Neural progenitor cell (in vitro differentiated cells): ENCODE results near the gene TNRC6C. TPM values are rescaled to one million over a fixed set of nuclear protein-coding genes. Genes with fewer than 3 reads are reported as not detected.
A peak's percentile ranks its signal among the peaks of the same experiment; 100 is the strongest.

ENCODE experiments used
- DNase-seq: peaks from one replicate; pipeline ENCODE4 v3.0.0-alpha.2; 2016; ENCODE audit warnings: low spot score
- H2AFZ ChIP-seq: fragments of 200-600 bp; sonication (generic); replicated peaks from 2 replicates; pipeline ENCODE4 v1.6.1; 2016; ENCODE audit warnings: antibody characterized with exemption
- H3F3A ChIP-seq: fragments of 200-600 bp; sonication (generic); 2 replicates; pipeline ENCODE4 v1.6.1; 2016; ENCODE audit warnings: antibody characterized with exemption, low read depth
- H3K27ac ChIP-seq: fragments of 200-600 bp; sonication (generic); 2 replicates; pipeline ENCODE4 v1.5.1; 2016; ENCODE audit warnings: mild to moderate bottlenecking
- H3K27me3 ChIP-seq: fragments of 200-600 bp; sonication (generic); 2 replicates; pipeline ENCODE4 v1.6.1; 2016; ENCODE audit warnings: mild to moderate bottlenecking, moderate library complexity
- H3K36me3 ChIP-seq: fragments of 200-600 bp; sonication (generic); 2 replicates; pipeline ENCODE4 v1.5.1; 2016
- H3K4me1 ChIP-seq: fragments of 200-600 bp; sonication (generic); 2 replicates; pipeline ENCODE4 v1.6.1; 2016; ENCODE audit warnings: mixed run types
- H3K4me2 ChIP-seq: fragments of 200-600 bp; sonication (generic); 2 replicates; pipeline ENCODE4 v1.6.1; 2016
- H3K4me3 ChIP-seq: fragments of 200-600 bp; sonication (generic); 2 replicates; pipeline ENCODE4 v1.5.1; 2016
- H3K79me2 ChIP-seq: fragments of 200-600 bp; sonication (generic); 2 replicates; pipeline ENCODE4 v1.6.1; 2016; ENCODE audit warnings: low read depth
- H3K9ac ChIP-seq: fragments of 200-600 bp; sonication (generic); 2 replicates; pipeline ENCODE4 v1.6.1; 2016
- H3K9me3 ChIP-seq: fragments of 200-600 bp; sonication (generic); 2 replicates; pipeline ENCODE4 v1.5.1; 2016; ENCODE audit warnings: low read depth
- H4K20me1 ChIP-seq: fragments of 200-600 bp; sonication (generic); 2 replicates; pipeline ENCODE4 v1.6.1; 2016; ENCODE audit warnings: low read depth
- H3K27ac Mint-ChIP-seq: 3 replicates; pipeline ENCODE4 v1.8.0; 2021; ENCODE audit warnings: mixed read lengths
- H3K27me3 Mint-ChIP-seq: 2 replicates; pipeline ENCODE4 v1.8.0; 2022; ENCODE audit warnings: low read depth, mild to moderate bottlenecking, inconsistent platforms, moderate library complexity, mixed read lengths; ENCODE audit not compliant: insufficient read depth
- H3K36me3 Mint-ChIP-seq: 3 replicates; pipeline ENCODE4 v1.8.0; 2021; ENCODE audit warnings: mixed read lengths
- H3K4me1 Mint-ChIP-seq: 3 replicates; pipeline ENCODE4 v1.8.0; 2021; ENCODE audit warnings: mixed read lengths
- H3K4me3 Mint-ChIP-seq: 3 replicates; pipeline ENCODE4 v1.8.0; 2021; ENCODE audit warnings: mild to moderate bottlenecking, moderate library complexity, mixed read lengths
- H3K9me3 Mint-ChIP-seq: 3 replicates; pipeline ENCODE4 v1.8.0; 2020; ENCODE audit warnings: mixed read lengths
- CTCF ChIP-seq: fragments of 200-600 bp; sonication (generic); IDR thresholded peaks from 2 replicates; pipeline ENCODE4 v1.5.1; 2017; ENCODE audit warnings: antibody characterized with exemption, mild to moderate bottlenecking
- EZH2 ChIP-seq: fragments of 200-600 bp; sonication (generic); IDR thresholded peaks from 2 replicates; pipeline ENCODE4 v1.6.1; 2017; ENCODE audit warnings: antibody characterized with exemption, mild to moderate bottlenecking, moderate library complexity
- EZH2phosphoT487 ChIP-seq: fragments of 200-600 bp; sonication (generic); IDR thresholded peaks from 2 replicates; pipeline ENCODE4 v1.6.1; 2017; ENCODE audit warnings: antibody characterized with exemption
- total RNA-seq: library from RNA; depleted of rRNA; stranded (reverse); fragments of >200 nt; gene quantifications from 2 replicates; pipeline ENCODE4 v1.2.3, GENCODE V29; 2015; ENCODE audit warnings: low replicate concordance

TNRC6C gene
- total RNA-seq, 1 donor from 2014 or later = 14.9 TPM

- no peak overlapping the region for H3K27ac Mint-ChIP-seq
- H3K27me3 Mint-ChIP-seq = no peaks in the 10 kb centered on the region
- Histone ChIP-seq H3K27ac (no peak overlapping the region), H3K9me3 (no peaks in the 10 kb centered on the region), H3K79me2 (no peaks in the 10 kb centered on the region), H2AFZ (no peak overlapping the region), H3K4me2 (no peak overlapping the region), H3K4me1 (peaks cover 18% of the 10 kb centered on the region), H3K27me3 (peaks cover 8% of the 10 kb centered on the region), H4K20me1 (peaks cover 5% of the 10 kb centered on the region), H3K36me3 (no peaks in the 10 kb centered on the region), H3K9ac (no peak overlapping the region), H3F3A (no peaks in the 10 kb centered on the region), H3K4me3 (no peak overlapping the region)
- peaks cover 3% of the 10 kb centered on the region for H3K36me3 Mint-ChIP-seq
- peaks cover 4% of the 10 kb centered on the region for H3K4me1 Mint-ChIP-seq
- DNase-seq = no peak
- no peak for TF ChIP-seq CTCF
- TF ChIP-seq EZH2phosphoT487 = no peak
- no peak for TF ChIP-seq EZH2
- H3K9me3 Mint-ChIP-seq = no peaks in the 10 kb centered on the region
- H3K4me3 Mint-ChIP-seq = no peak overlapping the region
Observed at GRCh38 chr17:78122931-78123249, 164.4 kb downstream of the TNRC6C start.

DNA sequence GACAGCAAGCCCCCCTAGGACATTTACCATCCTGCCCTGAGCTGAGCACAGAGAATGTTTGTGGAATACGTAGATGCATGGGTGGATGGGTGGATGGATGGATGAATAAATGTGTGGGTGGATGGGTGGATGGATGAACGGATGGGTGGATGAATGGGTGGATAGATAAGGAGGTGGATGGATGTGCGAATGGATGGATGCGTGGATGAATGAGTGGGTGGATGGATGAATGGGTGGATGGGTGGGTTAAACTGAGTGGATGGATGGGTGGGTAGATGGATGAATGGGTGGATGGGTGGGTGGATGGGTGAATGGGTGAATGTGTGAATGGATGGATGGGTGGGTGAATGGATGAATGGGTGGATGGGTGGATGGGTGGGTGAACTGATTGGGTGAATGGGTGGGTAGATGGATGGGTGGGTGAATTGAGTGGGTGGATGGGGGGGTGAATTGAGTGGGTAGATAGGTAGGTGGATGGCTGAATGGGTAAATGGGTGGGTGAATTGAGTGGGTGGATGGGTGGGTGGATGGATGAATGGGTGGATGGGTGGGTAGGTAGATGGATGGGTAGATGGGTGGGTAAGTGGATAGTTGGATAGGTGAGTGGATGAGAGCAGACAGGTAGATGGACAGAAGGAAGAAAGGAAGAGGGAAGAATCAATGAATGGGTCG, 164.9 kb downstream of the TNRC6C start:
- no peaks in the 10 kb centered on the region for H3K27me3 Mint-ChIP-seq
- H3K4me1 ChIP-seq = peaks cover 19% of the 10 kb centered on the region
- no peak overlapping the region for H3K4me3 ChIP-seq
- TF ChIP-seq EZH2phosphoT487 (no peak), EZH2 (no peak), CTCF (no peak)
- H3K4me3 Mint-ChIP-seq = no peak overlapping the region
- H4K20me1 ChIP-seq = peaks cover 5% of the 10 kb centered on the region
- H3K4me1 Mint-ChIP-seq = peaks cover 4% of the 10 kb centered on the region
- no peak overlapping the region for H3K4me2 ChIP-seq
- no peak overlapping the region for H2AFZ ChIP-seq
- no peaks in the 10 kb centered on the region for H3K9me3 ChIP-seq
- H3K9ac ChIP-seq = no peak overlapping the region
- H3K79me2 ChIP-seq = no peaks in the 10 kb centered on the region
- H3K36me3 ChIP-seq = no peaks in the 10 kb centered on the region
- no peaks in the 10 kb centered on the region for H3K9me3 Mint-ChIP-seq
- no peak overlapping the region for H3K27ac ChIP-seq
- no peaks in the 10 kb centered on the region for H3F3A ChIP-seq
- peak overlapping the region; percentile 11 for H3K27ac Mint-ChIP-seq
- DNase-seq = no peak
- H3K27me3 ChIP-seq = peaks cover 13% of the 10 kb centered on the region
- peaks cover 3% of the 10 kb centered on the region for H3K36me3 Mint-ChIP-seq

DNA sequence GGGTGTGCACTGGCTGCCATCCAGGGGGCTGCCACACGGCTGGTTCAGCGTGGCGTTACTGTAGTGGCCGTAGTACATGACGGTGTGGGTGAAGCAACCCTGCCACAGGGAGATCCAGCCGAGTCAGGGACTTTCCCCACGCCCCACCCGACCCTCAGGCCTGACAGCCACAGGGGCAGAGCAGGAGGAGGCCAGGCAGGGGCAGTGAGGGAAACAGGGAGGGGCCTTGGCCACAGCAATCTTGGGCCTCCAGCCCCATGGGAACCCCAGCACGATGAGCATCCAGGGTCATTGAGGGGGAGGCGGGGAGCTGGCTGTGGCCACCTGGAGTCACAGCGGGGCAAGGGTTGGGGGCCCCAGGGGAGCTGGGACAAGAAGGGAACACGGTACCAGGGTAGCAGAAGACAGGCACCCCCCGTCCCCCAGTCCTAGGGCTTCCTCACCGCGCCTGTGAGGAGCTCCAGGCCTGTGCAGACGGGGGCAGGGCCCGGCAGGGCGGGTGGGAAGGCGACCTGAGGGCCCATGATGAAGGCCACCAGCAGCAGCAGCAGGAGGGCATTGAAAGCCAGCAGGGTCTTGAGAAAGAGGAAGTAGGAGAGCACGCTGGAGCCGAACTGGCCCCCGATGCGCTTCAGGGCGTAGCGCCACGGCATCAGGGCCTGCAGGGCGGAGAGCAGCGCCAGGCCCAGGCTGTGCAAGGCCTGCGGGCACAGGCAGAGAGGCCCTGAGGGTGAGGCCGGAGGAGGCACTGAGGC, 165.8 kb downstream of the TNRC6C start:
- H3K4me2 ChIP-seq = no peak overlapping the region
- H3K36me3 ChIP-seq = no peaks in the 10 kb centered on the region
- peaks cover 5% of the 10 kb centered on the region for H4K20me1 ChIP-seq
- H3K4me1 ChIP-seq = peaks cover 23% of the 10 kb centered on the region
- Mint-ChIP-seq H3K9me3 (no peaks in the 10 kb centered on the region), H3K36me3 (peaks cover 3% of the 10 kb centered on the region), H3K27me3 (peaks cover 6% of the 10 kb centered on the region), H3K4me3 (no peak overlapping the region), H3K27ac (no peak overlapping the region), H3K4me1 (peaks cover 8% of the 10 kb centered on the region)
- H3K9ac ChIP-seq = no peak overlapping the region
- no peak for DNase-seq
- H3K79me2 ChIP-seq = no peaks in the 10 kb centered on the region
- TF ChIP-seq EZH2phosphoT487 = no peak
- TF ChIP-seq CTCF = no peak
- TF ChIP-seq EZH2 = no peak
- H3K4me3 ChIP-seq = no peak overlapping the region
- peaks cover 20% of the 10 kb centered on the region for H3K27me3 ChIP-seq
- no peaks in the 10 kb centered on the region for H3K9me3 ChIP-seq
- H2AFZ ChIP-seq = no peak overlapping the region
- H3K27ac ChIP-seq = no peak overlapping the region
- H3F3A ChIP-seq = peaks cover 5% of the 10 kb centered on the region
